ENCODE measurements around the gene LYRM7.
"Not testable (repeated sequence)": the region's sequence is repeated elsewhere in the genome, so short reads cannot be mapped to it uniquely, and the experiment has no call there.

Gene LYRM7

DNA sequence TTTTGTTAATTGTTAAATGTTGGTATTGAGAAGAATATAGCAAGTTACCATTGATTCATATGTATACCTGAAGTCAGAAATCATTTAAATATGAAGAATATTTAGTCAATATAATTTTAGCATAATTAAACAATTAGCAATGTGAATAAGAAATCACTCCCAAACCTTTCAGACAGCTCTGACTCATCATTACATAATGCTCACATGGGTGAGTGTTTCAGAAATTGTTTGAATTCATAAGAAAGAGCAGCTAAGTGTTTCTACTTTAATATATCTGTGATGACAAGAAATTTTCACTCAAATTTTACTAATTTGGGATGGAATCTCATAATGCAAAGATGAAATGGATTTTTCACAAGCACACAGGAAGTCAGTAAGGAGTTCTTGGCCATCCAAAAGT lies 51.1 kb downstream of the LYRM7 start:
- no peak for DNase-seq

DNA sequence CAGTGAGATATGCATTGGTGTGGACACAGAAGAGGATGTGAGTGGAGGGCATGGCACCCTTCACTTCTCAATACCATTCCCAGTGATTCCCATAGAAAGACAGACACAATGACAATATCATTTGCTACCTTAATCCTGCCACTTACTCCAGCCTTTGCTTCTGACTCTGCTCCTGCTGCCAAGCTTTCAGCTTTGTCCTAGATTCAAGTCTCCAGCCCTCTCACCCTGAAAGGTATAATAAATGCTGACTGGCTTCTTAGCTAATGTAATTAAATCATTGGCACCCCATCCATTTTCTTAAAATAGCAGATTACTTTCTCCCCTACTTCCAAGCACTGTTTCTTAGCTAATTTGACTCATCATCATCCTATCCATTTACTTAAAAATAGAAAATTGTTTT lies 52.0 kb downstream of the LYRM7 start:
- no peak for DNase-seq

DNA sequence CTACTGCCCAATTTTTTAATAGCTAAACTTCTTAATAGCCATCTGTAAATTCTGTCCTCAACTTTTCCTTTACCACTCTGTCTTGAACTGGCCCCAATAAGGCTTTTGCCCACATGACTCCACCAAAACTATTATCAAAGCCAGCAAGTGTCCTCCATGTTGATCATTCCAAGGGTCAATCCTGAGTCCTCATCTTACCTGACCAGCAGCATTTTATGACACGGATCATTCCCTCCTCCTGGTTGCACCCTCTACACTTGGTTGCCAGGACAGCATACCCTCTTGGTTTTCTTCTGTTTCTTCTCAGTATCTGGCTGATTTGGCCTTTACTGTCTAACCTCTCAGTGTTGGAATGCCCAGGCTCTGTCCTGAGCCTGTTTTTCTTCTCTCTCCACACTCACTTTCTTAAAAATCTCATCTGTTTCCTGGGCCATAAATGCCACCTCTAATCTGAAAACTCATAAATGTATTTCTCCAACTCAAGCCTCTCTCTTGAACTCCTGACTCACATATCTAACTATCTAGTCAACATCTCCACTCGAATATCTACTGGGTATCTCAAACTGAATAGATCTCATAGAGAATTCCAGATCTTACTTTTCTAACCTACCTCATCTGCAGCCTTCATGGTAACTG lies 53.1 kb downstream of the LYRM7 start:
- DNase-seq, result no peak

DNA sequence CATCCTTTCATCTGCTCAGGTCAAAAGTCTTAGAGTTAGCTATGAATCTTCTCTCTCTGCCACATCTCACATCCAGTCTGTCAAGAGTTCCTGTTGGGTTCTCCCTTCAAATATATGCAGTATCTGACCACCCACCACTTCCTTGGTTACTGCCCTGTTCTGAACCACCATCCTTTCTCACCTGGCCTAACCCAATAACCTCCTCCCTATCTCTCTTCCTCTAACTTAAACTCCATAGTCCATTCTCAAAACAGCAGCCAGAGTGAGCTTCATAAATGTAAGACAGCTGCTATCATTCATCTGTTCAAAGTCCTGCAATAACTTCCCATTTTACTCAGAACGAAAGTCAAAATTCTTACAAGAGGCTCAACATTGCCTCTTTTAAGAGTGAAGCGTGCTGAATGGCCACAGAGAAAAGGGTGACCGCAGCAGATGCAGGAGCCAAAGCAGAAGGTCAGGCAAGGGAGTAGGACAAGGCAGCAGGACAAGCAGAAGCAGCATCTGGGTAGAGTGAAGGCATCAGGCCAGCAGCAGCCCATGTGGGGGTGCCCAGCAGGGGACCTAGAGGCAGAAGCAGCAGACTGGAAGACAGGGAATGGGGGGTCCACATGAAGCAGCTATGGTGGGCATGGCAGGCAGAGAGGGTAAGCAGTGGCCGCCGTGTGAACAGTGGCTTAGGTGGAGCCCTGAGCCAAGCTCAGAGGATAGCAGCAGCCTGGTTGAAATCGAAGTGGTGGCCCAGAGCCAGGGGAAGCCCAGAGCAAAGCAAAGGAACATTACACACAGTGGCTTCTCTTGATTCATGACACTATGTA lies 53.9 kb downstream of the LYRM7 start:
- no peak for DNase-seq

DNA sequence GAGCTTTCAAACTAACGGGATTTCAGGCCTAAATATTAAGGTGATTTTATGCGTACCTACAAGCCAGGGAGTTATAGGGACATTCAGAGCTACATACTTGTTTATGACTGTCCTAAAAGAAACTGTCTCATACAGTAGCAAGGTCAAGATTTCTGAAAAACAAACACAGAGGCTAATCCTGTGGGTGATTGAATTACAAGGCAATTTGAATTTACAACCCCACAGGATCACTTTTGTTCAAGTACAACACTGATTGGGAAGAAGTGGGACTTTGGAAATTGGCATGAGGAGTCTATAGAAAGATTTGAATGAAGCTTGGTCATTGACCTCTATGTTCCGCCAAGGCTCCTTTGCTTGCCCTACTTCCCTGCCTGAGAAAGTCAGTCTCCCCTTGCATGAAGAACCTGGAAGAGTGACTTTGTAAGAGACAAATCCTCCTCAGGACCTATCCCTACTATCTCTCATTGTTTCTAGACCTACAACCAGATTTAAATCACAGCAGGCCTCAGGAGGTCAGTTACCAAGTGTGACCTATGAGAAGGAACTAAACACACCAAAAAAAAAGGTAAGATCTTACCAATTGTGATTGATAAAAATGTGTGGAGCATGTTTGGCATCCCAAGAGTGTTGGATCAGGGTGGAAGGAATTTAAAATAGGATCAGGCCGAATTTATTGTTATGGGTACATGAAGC lies 54.7 kb downstream of the LYRM7 start:
- no peak for DNase-seq

DNA sequence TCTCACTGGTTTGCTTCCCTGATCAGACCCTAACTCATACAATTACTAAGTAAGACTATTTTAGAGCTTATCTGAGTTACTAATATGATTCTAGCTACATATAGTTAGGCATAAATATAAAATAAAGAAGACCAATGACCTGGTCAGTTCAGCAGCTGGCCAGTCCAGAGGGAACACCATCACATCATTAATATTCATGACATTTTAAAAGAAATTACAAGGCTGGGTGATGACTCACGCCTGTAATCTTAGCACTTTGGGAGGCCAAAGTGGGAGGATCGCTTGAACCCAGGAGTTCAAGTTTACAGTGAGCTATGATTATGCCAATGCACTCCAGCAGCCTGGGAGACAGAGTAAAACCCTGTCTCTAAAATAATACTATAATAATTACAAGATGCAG lies 56.2 kb downstream of the LYRM7 start:
- no peak for DNase-seq

DNA sequence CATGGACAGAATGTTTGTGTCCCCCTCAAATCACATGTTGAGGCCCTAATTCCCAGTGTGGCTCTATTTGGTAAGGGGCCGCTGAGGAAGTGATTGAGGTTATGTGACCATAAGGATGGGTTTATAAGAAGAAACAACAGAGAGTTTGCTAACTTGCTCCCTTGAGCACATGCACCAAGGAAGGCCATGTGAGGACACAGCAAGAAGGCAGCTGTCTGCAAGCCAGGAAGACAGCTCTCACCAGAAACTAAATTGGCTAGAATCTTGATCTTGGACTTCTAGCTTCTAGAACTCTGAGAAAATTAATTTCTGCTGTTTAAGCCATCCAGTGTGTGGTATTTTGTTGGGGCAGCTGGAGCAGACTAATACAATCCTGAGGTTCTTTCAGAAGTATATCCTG lies 57.9 kb downstream of the LYRM7 start:
- no peak for DNase-seq

DNA sequence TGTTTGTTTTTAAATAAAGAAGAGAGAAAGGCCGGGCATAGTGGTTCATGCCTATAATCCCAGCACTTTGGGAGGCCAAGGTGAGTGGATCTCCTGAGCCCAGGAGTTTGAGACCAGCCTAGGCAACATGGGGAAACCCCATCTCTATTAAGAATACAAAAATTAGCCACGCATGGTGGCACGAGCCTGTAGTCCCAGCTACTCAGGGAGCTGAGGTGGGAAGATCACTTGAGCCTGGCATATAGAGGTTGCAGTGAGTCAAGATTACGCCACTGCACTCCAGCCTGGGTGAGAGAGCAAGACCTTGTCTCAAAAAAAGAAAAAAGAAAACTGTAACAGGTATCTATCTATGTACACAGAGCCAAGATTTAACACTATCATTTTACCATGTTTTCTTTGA lies 58.9 kb downstream of the LYRM7 start:
- no peak for DNase-seq

DNA sequence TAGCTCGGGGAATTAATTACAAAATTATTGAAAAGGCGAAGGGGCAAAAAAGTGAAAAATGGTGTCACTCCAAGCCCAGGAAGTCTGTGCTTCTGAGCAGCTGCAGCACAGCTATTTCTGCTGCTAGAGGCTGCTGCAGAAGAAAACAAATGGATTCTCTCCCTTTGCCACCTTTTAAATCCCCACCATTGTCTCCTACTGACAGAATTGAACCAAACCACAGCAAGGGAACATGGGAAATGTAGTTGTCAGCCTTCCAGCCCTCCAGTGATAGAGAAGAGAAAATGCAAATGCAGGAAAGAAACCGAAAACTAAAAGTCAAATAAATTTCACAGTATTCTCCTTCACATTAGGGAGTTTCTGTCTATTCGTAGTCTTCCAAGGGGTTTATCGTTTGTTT lies 59.7 kb downstream of the LYRM7 start:
- no peak for DNase-seq

DNA sequence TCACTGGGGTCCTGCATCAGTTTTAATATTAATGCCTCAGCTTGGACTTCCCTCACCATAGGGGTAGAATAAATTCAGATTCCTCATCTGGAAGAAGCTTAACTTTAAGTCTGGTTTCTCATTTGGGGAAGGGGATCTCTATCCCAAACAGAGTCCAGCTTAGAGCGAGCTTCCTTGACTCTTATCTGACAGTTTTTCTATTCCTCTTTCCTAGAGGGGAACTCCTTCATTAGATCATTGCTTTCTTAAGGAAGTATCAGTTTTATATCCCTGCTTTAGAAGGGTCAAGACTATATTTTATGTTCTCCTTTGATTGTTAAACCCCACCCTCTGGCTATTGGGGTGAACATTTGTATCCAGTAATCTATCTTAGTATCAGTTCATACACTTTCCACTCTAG lies 68.9 kb downstream of the LYRM7 start:
- DNase-seq, result no peak

DNA sequence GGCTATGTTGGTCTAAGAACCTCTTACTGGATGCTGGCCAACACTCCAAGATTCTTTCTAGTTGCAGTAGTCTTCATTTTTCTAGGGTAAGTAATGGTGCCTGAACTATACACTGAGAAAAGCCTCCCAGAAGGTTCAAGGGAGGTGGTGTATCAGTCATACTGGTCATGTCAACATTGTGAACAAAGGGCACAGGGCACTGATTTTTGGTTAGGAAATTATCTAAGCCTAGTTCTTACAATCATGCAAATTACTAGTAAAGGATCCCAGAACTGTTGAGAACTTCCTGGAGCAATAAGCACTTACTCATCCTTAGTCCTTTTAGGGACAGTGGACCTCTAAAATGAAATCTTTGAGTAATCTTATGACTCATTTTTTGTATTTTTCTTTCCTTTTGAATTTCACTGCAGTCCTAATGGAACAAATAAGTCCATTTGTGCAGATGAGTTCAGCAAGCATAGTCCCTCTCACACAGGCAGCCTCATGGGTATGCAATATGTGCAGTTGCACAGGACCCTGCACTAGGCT lies 72.0 kb downstream of the LYRM7 start:
- DNase-seq, result no peak

DNA sequence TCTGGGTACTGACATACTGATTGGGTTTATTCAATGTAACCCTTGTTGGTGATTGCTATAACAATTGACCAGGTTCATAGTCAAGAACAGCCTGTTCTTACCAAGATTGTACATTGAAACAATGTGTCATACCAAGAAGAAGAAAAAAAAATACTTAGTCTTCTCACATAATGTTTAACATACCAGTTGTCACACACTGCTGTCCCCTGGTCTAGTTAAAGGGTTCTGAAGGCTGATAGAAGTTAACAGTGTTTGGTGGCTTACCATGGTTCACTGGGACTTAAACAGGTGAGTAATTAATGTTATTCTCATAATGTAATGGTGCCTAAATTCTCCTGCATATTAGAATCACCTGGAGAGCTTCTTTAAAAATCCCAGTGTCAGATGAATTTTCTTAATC lies 74.6 kb downstream of the LYRM7 start:
- DNase-seq, result no peak

DNA sequence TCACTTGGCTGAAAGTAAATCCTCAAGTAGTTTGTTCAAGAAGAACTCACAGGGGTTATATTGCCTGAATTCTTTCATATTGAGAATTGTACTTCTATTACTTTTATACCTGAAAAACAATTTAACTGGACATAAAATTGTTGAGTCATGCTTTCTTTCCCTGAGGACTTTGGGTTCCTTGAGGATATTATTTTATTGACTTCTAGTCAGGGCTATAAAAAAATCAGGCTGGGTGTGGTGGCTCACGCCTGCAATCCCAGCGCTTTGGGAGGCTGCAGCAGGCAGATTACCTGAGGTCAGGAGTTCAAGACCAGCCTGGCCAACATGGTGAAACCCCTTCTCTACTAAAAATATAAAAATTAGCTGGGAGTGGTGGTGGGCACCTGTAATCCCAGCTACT lies 75.2 kb downstream of the LYRM7 start:
- DNase-seq, result no peak

DNA sequence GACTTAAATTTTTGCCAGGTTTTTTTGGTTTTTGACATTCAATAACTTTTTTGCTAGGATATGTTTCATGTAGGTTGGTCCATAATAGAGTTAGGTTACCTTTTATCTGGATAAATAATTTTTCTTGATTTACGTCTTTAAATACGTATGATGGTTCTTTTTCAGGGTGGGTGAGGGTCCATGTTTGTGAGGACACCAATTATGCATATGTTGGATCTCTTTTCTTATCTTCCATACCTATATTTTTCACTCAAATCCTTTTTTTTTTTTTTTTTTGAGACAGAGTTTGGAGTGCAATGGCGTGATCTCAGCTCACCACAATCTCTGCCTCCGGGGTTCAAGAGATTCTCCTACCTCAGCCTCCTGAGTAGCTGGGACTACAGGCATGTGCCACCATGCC lies 75.8 kb downstream of the LYRM7 start:
- DNase-seq, result no peak

DNA sequence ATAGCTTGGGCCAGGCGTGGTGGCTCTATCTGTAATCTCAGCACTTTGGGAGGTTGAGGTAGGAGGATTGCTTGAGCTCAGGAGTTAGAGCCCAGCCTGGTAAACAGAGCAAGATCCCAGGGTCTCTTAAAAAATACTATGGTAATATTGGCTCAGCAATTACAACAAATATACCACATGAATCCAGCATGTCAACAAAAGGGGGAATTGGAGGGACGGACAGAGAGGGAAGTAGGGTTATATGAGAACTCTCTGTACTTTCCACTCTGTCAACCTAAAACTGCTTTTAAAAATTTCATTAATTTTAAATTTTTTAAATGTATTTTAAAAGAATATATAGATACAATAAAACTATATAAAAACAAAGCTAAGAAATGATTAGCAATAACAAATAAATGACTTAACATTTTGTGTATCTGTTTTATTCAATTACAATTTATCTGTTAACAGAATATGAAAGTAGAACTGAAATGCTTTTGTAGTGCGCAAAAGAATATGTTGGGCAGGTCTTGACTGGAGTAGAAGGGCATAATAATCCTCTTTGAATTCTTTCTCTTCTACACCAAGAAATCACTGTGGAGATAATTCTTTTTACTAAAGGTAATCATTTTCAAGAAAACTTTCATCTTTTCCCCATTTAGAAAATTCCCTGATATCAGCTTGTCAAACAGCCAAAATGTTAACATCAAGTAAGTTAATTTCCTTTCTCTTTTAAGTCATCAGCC lies 80.2 kb downstream of the LYRM7 start:
- no peak for DNase-seq

DNA sequence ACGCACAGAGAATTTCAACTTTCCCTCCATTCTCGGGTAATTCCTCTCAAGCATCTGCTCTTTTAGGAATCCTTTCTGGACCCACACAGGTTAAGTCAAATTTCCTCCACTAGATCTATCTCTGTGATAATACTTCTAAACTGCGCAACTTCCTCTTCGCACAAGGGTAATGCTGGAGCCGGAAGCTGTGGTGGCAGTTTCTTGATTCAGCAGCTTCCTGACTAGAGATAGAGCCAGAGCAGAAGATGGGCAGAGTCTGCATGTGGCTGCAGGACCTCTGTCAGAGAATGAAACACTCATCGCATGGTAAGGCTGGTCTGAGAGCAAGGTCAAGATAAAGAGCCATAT lies 82.1 kb downstream of the LYRM7 start:
- no peak for DNase-seq

DNA sequence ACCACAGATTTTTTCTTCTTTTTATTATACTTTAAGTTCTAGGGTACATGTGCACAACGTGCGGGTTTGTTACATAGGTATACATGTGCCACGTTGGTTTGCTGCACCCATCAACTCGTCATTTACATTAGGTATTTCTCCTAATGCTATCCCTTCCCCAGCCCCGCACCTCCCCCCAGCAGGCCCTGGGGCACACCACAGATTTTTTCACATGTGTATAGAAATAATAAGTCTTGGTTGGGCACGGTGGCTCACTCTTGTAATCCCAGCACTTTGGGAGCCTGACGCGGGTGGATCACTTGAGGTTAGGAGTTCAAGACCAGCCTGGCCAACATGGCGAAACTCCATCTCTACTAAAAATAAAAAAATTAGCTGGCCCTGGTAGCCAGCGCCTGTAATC lies 83.3 kb downstream of the LYRM7 start:
- DNase-seq, result not testable (repeated sequence)

DNA sequence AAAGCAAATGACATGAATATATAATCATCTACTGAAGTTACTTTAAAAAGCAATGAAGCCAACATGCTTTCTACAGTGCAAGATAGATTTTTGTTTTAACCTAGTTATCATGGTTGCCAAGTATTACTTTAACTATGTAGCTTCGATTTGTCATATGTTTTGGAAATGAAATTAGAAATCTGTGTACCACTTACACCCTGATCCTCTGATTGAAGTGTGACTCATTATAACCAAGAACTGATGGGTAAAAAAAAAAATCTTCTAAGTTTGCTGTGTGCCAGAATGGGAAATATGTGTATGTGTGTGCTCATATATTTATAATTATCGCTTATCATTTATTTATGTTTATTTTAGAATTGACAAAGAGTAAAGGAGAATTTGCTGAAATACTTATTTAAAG lies 84.0 kb downstream of the LYRM7 start:
- no peak for DNase-seq

All from NCI-H2081 treated with DMSO at 0.1 percent for 48 hours (cell line).